GM12878 (cell line): ENCODE results near the gene TLR10.
A peak's percentile ranks its signal among the peaks of the same experiment; 100 is the strongest.

Source experiments
- CBFB ChIP-seq: IDR thresholded peaks from 2 replicates; pipeline ENCODE4 v1.6.1; 2016; ENCODE audit warnings: antibody characterized with exemption, low read depth
- CTCF ChIP-seq, 3 experiments: IDR thresholded peaks in 2 of 3; conservative IDR thresholded peaks in 1 of 3; 2 replicates each; pipeline ENCODE4 v1.5.1; 2011; ENCODE audit warnings: low read depth in 3 of 3, low read length in 3 of 3, mild to moderate bottlenecking in 3 of 3, control low read depth in 2 of 3, moderate library complexity in 2 of 3, inconsistent platforms in 1 of 3, mixed read lengths in 1 of 3; ENCODE audit not compliant: control insufficient read depth in 2 of 3, insufficient read depth in 1 of 3; ENCODE audit errors: extremely low read depth in 1 of 3
- EP300 ChIP-seq, 2 experiments: fragments of 150-350 bp in 1 of 2; IDR thresholded peaks; 2 replicates each; pipeline ENCODE4 v1.6.1; 2011 to 2012; ENCODE audit warnings: low read depth in 2 of 2, low read length in 2 of 2, borderline replicate concordance in 1 of 2, improper control_type of control experiment in 1 of 2, inconsistent platforms in 1 of 2; ENCODE audit not compliant: control insufficient read depth in 1 of 2
- NFYA ChIP-seq: IDR thresholded peaks from 2 replicates; pipeline ENCODE4 v1.6.1; 2011; ENCODE audit warnings: low read depth, mild to moderate bottlenecking, low read length, improper control_type of control experiment, borderline replicate concordance
- POLR2AphosphoS5 ChIP-seq: IDR thresholded peaks from 2 replicates; pipeline ENCODE4 v1.6.1; 2011; ENCODE audit warnings: mild to moderate bottlenecking, low read length, inconsistent platforms
- RELB ChIP-seq: fragments of 450-650 bp; IDR thresholded peaks from 2 replicates; pipeline ENCODE4 v1.6.1; 2017; ENCODE audit warnings: low read depth, mild to moderate bottlenecking, moderate library complexity
- SMC3 ChIP-seq: IDR thresholded peaks from 2 replicates; pipeline ENCODE4 v1.6.1; 2011; ENCODE audit warnings: low read length, improper control_type of control experiment, borderline replicate concordance

- TF ChIP-seq POLR2AphosphoS5 (peak; percentile 68), CTCF (IDR thresholded peaks at IDR 0.05 in 2 of 3, conservative IDR thresholded peaks at IDR 0.05 in 1 of 3; ENCODE audit: control insufficient read depth in 2 of 3, extremely low read depth in 1 of 3, insufficient read depth in 1 of 3, low read depth in 3 of 3, low read length in 3 of 3) (no peak), NFYA (no peak), CBFB (no peak), SMC3 (no peak), RELB (peak; percentile 78), EP300 (IDR thresholded peaks at IDR 0.05; ENCODE audit: borderline replicate concordance in 1 of 2, control insufficient read depth in 1 of 2, low read depth in 2 of 2, low read length in 2 of 2) (peak; percentile 75 to 90; a peak in 3 of 4 replicates)
Measured at GRCh38 chr4:38820329-38821061, 37.7 kb upstream of the TLR10 start.
